ENCODE data around the gene DIPK1A.

Gene DIPK1A

GRCh38 chr1:92952714-92953113, 8.5 kb downstream of the DIPK1A start:
- no peak for DNase-seq (ENCODE audit: low read depth)

GRCh38 chr1:92951141-92951582, 10.1 kb downstream of the DIPK1A start:
- no peak for DNase-seq (ENCODE audit: low read depth)

- no peak for DNase-seq (ENCODE audit: low read depth)
These were observed 11.1 kb downstream of the DIPK1A start for GRCh38 chr1:92949937-92950817.

GRCh38 chr1:92948071-92948470, 13.2 kb downstream of the DIPK1A start:
- DNase-seq (ENCODE audit: low read depth), result no peak

GRCh38 chr1:92945748-92946270, 15.5 kb downstream of the DIPK1A start:
- no peak for DNase-seq (ENCODE audit: low read depth)

- DNase-seq (ENCODE audit: low read depth), result no peak
These were observed 16.1 kb downstream of the DIPK1A start for GRCh38 chr1:92944901-92945747.

- no peak for DNase-seq (ENCODE audit: low read depth)
These were observed 17.8 kb downstream of the DIPK1A start for GRCh38 chr1:92943502-92943847.

GRCh38 chr1:92940541-92940940, 20.7 kb downstream of the DIPK1A start:
- no peak for DNase-seq (ENCODE audit: low read depth)

GRCh38 chr1:92937731-92938130, 23.5 kb downstream of the DIPK1A start:
- DNase-seq (ENCODE audit: low read depth), result no peak

- no peak for DNase-seq (ENCODE audit: low read depth)
These were observed 24.4 kb downstream of the DIPK1A start for GRCh38 chr1:92936865-92937264.

- no peak for DNase-seq (ENCODE audit: low read depth)
These were observed 26.6 kb downstream of the DIPK1A start for GRCh38 chr1:92934395-92935378.

- DNase-seq (ENCODE audit: low read depth), result no peak
These were observed 27.8 kb downstream of the DIPK1A start for GRCh38 chr1:92933459-92933858.

GRCh38 chr1:92931691-92932090, 29.6 kb downstream of the DIPK1A start:
- no peak for DNase-seq (ENCODE audit: low read depth)

GRCh38 chr1:92929461-92929860, 31.8 kb downstream of the DIPK1A start:
- DNase-seq (ENCODE audit: low read depth), result no peak

GRCh38 chr1:92927870-92928269, 33.4 kb downstream of the DIPK1A start:
- no peak for DNase-seq (ENCODE audit: low read depth)

GRCh38 chr1:92926873-92927272, 34.4 kb downstream of the DIPK1A start:
- DNase-seq (ENCODE audit: low read depth), result no peak

GRCh38 chr1:92924501-92924900, 36.8 kb downstream of the DIPK1A start:
- DNase-seq (ENCODE audit: low read depth), result no peak

GRCh38 chr1:92923664-92924063, 37.6 kb downstream of the DIPK1A start:
- no peak for DNase-seq (ENCODE audit: low read depth)

GRCh38 chr1:92922356-92923035, 38.8 kb downstream of the DIPK1A start:
- no peak for DNase-seq (ENCODE audit: low read depth)

GRCh38 chr1:92921031-92922023, 39.9 kb downstream of the DIPK1A start:
- DNase-seq (ENCODE audit: low read depth), result no peak

Measured in non-pigmented ciliary epithelial cell (primary cell).